ENCODE measurements around the gene NGLY1.
A peak's percentile ranks its signal among the peaks of the same experiment; 100 is the strongest.

NGLY1 gene, protein sequence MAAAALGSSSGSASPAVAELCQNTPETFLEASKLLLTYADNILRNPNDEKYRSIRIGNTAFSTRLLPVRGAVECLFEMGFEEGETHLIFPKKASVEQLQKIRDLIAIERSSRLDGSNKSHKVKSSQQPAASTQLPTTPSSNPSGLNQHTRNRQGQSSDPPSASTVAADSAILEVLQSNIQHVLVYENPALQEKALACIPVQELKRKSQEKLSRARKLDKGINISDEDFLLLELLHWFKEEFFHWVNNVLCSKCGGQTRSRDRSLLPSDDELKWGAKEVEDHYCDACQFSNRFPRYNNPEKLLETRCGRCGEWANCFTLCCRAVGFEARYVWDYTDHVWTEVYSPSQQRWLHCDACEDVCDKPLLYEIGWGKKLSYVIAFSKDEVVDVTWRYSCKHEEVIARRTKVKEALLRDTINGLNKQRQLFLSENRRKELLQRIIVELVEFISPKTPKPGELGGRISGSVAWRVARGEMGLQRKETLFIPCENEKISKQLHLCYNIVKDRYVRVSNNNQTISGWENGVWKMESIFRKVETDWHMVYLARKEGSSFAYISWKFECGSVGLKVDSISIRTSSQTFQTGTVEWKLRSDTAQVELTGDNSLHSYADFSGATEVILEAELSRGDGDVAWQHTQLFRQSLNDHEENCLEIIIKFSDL

DNA sequence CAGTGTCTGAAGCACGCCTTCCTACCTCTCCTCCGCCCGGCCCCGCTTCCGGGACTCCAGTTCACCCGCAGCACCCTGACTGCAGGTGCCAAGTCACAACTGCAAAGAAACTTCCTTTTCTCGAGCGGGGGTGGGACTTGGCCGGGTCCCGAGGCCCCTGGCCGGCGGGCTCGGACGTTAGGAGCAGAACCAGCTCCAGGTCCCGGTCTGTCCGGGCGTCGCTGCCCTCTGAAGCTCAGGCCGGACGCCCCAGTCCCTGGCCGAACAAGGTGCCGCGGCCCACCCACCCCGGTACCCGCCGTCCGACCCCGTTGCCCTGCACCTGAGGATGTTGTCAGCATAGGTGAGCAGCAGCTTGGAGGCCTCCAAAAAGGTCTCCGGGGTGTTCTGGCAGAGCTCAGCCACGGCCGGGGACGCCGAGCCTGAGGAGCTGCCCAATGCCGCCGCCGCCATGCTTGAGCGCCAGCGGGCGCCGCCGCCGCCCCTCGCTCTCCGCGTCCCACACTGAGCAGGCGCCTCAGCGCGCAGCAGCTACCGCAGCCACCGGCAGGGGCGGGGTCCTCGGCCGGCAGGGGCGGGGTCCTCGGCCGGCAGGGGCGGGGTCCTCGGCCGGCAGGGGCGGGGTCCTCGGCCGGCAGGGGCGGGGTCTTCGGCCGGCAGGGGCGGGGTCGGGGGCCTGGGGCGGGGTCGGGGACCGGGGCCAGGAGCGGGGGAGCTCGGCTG lies at the start of gene NGLY1:
NGLY1 (minus strand) TSS at position 506 of the 723 bp plus-strand sequence; CDS start at position 453, 53 bp downstream.
- peak; percentile 72 for DNase-seq

DNA sequence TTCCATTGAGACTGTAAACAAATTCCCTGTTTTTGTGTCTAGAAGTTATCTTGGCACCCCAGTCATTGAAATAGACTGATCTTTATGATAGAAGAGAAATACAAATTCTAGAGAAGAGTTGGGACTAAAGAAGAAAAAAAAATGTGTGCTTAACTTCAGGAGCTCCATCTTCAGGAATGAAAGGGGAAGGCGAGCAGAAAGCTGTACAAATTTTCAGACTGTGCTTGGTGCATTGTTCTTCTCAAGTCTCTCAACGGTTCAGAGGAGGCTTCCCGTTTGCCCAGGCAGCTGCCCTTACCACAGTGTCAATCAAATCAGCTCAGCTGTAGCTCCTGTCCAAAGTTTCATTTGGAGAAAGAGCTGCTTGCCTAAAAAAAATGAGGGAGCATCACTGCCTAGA lies 48.3 kb upstream of the NGLY1 start:
- DNase-seq = no peak

DNA sequence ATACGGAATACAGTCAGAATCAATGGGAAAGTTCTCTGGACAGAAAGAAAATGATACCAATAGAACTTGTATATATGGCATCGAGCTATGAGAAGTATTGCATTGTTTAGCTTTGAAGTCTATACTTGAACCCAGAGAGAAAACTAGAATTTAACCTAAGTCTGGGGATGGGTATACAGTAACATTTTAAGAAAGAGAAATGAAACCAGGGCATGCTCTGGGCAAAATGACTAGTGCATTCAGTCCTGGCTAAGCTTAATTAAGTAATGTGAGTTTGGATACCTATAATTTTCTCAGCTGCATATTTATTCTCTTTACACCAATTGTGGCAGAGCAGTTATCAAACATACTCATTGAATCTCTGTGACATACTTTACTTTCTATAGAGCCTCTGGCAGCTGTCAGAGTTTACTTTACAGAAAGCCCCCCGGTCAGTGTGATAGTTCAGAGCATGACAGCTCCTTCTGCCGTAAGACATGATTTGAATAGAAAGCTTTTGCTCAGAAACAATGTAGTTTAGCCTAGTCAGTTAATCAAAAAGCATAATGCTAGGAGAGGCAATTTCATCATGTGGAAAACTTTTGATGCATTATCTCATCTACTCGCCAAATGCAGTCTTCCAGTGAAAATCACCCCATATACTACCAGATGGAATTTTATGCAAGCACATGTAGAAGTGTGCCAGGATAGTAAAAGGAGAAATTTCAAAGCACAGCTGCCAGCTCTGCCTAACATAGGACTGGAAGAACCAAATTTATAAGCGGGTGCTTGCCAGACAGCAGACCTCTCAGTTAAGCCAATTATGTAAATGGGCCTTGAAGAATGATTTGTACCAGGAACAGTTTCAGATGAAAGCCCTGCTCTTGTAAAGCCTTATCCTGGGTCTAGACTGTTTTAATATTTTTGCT lies 47.4 kb upstream of the NGLY1 start:
- DNase-seq = no peak

DNA sequence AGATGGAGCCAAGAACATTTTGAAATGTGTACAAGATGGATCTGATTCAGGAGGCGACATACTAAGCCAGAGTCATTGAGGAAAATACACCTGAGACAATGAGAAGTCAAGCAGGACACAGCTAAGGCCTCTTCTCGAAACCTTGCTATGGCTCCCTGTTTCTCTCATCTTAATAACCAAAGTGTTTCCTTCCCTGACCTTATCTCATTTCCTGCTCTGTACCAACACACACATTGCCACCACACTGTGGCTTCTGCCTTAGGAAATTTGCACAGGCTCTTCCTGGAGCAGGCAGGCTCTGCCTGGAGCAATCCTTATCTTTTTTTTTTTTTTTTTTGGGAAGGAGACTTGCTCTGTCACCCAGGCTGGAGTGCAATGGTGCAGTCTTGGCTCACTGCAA lies 43.3 kb upstream of the NGLY1 start:
- no peak for DNase-seq

DNA sequence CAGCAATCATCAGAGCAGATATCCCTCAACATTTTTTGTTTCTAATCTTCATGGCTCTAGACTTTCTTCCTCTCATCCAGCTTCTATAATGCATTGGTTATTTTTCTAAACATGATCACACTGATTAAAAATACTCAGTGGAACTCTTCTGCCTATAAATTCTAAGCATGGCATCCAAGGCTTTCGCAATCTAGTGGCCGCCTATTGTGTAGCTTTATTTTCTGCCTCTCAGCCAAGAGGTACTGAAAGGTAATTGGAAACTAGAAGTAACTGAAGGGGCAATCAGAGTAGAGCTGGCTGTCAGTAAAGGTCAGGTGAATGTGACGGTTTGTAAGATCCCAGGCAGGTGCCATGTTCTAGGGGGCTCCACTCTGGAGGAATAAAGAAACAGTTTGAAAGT lies 40.1 kb upstream of the NGLY1 start:
- no peak for DNase-seq

DNA sequence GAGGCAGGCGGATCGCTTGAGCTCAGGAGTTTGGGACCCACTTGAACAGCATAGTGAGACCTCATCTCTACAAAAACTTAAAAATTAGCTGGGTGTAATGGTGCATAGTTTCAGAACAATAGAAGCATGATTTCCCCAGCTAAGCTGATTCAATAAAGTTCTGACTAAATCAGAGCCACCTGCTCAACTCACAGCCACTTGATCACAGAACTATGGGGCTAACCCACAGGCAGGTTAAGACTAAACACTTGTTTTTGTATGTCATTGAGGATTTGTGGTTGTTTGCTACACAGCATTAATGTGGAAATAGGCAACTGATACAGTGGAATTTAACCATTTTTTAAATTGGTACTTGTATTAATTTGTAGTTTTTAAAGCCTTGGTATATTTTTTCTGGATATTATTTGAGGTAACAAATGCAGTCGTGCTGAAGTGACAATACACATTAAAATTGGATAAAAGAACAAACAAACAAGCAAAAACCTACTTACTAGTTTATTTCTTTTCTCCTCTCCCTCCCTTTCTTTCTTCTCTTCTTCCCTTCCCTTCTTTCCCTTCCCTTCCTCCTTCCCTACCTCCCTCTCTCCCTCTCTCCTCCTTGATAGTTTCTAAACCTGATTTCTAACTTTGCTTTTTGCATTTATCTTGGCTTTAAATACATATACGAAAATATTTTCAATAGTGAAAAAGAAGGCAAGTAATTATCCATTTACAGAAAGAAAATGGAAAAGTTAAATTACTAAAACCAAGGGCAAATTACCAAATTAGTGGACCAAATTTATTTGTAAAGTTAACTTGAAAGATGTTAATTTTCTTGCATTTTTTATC lies 38.7 kb upstream of the NGLY1 start:
- DNase-seq = no peak

DNA sequence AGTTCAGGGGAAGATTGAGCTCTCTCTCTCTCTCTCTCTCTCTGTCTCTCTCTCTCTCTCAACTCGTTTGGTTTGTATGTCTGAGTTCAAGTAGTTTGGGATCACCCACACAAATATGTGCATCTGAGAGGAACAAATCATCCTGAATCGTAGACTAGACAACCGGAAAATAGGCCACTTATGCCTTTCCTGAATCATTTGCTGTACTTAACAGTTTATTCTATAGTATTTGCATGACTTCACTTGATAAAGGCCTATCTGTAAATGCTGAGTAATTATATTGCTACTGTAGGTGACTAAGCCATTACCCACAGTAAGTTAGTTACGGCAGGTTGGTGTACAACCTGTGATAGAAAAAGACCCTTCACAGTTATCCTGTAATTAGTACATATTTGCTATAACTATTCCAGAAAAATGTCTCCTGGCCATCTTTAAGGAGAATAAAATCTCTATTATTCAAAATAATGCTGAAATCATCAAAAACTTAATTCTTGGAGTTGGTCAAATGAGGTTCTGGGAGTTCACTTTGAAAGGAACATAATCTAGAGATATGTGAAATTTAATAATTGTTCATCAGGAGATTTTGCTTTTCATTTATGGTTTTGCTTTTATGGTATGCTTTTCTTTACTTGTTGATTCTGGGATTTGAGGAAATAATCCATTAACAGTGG lies 37.7 kb upstream of the NGLY1 start:
- no peak for DNase-seq

DNA sequence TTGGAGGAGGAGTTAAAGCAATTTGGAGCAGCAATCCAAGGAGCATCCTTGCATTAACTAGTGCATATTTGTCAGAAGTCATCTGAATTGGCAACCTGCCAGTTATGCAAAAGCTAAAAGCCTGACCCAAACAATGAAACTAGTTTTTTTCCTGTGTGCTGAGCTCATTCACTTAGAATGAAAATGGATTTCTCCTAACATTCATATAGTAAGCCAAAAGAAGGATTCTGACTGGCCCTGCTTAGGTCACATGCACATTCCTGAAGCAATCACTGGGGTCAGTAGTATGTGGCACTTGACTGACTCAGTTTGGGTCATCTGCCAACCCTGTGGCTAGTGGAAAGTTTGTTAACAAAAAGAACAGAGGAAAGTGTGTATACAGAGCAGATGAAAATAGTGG lies 37.1 kb upstream of the NGLY1 start:
- DNase-seq = peak; percentile 81

DNA sequence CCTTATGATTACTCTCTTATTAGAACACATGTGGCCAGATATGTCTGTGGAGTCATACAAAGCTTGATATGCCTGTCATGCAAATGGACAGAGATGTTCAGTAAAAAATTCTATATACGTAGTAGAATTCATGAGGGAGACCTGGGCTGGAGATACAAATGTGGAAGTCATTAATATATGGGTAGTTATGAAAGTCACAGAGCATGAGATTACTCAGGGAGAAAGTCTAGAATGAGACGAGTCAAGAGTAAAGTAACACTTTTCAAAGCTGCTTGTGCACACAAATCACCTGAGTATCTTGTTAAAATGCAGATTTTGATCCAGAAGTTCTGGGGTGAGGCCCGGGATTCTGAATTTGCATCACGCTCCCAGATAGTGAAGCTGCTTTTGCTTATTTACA lies 35.1 kb upstream of the NGLY1 start:
- no peak for DNase-seq

DNA sequence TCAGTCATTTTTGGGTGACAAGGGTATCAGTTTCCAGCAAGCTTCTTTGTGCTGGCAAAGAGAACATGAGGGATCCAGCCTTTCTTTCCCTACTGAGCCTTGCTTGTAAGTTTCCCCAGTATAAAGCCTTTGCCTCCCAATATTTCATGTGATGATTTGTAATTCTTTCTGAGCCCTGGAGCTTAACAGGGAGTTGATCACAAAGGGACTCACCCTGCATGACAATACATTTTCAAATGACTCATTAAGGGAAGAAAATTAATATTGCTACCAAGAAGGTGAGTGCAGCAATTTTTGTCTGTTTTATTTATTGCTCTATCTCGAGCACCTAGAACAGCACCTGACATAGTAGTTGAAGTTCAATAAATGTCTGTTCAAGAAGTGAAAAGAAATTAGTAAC lies 34.4 kb upstream of the NGLY1 start:
- DNase-seq = no peak

DNA sequence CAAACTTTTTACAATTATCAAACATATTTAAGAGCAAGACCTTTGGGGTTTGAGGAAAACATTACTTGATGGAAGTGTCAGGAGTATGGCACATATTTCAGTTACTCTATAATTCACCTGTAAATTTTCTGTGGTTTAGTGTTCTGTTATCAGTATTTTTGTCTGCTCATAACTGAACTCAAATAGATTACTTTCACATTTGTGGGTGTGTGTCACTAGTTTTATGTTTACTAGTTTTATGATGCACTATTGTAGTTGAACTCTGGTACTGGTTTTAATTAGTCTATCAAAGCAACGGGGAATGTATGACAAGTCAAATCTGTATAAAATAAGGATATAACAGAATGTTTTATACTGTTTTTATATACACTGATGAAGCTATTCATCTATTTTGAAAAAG lies 33.9 kb upstream of the NGLY1 start:
- DNase-seq = no peak

DNA sequence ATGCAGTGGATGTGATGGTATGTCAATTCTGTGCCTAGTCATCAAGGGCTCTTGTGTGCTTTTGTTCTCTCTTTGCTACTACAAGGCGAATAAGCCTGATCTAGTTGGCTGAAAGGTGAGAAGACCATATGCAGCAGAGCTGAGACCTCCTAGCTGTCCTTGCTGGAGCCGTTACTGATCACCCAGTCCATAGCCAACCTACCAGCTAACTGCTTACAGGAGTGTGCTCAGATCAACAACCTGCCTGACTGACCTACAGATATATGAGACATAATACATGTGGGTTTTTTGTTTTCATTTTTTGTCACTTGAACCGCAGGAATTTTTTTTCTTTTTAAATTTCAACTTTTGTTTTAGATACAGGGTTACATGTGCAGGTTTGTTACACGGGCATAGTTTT lies 29.4 kb upstream of the NGLY1 start:
- no peak for DNase-seq

DNA sequence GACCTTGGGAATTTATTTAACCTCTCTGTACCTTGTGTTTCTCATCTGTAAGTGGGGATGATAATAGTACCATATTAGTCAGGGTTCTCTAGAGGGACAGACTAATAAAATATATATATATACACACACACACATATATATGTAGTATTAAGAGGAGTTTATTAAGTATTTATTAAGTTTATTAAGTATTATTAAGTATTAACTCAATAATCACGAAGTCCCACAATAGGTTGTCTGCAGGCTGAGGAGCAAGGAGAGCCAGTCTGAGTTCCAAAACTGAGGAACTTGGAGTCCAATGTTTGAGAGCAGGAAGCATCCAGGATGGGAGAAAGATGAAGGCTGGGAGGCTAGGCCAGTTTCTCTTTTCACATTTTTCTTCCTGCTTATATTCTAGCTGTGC lies 21.4 kb upstream of the NGLY1 start:
- DNase-seq = no peak

DNA sequence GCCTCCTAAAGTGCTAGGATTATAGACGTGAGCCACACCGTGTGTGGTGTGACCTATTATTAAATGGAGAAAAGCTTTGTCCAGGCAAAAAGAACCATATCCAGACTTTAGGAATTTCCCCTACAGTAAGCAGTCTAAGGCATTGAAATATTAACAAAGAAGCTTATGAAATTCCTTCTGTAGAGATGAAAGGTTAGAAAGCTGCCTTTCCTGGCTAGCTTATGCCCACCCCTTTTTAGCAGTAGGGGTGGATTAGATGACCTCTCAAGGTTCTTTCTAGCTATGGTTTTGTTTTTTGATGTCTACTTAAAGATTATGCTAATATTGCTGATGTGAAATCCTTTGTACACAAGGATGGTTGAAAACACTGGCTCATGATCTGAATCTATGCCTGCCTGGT lies 20.6 kb upstream of the NGLY1 start:
- DNase-seq = no peak

DNA sequence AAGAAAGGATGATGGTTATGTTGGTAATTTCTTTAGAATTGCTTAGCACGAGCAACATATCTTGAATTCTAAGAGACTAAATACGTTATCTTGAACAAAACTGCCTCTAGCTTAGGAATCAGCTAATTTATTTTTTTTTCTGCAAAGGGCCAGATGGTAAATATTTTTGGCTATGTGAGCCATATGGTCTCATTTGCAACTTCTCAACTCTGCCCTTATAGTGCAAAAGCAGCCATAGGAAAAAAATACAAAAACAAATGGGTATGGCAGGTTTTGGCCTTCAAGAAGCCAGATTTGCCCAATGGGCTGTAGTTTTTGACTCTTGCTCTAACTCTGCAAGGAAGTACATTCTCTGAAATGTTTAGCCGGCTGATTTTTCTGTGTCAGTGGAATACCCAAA lies 18.5 kb upstream of the NGLY1 start:
- no peak for DNase-seq

DNA sequence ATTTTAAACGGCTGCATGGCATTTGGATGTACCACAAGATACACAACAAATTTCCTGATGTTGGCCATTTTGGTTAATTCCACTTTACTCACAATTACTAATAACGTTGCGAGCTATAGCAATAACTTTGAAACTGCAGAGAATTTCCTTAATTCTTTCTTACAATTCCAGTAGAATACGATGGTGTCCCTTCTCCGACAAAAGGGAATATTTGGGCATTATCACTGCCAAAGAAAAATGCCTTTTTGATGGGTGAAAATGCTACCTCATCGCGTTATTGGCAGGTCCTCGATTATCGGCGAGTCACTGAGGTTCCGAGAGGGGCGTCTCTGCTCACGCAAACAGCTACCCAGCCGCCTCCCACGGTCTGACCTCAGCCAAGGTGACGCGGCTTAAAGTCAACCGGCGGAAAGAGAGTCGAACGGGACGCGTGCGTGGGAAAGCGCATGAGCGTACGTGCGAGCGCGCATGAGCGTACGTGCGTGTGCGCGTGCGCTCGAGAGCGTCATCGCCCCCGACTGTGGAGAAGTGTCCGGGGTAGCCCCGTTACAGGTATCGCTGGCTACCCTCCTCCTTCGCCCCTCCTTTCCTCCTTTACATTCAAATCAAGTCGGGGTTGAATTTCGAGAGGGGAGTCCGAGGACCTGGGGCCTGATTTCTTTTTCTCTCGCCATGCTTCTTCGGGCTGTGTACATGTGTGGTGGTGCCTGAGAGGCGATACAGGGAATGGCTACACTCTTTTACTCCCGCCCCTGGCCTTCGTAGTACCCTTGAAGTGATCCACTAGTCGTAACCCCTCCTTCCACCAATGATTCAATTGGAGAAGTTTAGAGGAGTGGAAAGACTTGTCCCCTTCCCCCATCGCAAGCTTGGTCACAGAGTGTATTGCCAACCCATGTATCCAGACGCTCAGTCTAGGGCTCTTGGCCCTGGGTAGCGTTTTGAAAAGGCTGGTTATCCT lies 6.6 kb upstream of the NGLY1 start, which contains the start of gene OXSM:
OXSM (plus strand) TSS at position 495 of the 961 bp plus-strand sequence. CDS start 931 bp downstream, outside the sequence.
- DNase-seq = peak; percentile 78

DNA sequence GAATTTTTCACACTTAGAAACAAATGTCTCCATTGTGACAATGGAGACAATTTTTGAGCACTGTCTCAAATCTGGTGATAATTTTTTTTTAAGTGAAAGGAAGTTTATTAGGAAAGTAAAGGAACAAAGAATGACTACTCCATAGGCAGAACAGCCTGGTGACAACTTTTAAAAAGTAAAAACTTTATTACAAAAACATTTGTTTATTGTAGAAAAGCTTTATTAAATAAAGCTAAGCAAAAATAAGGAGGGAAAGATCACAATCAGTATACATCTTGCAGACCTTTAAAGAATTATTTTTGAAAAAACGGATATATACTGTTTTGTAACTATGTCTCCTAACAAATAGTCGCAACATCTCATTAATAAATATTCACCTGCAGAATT lies 6.0 kb upstream of the NGLY1 start:
- no peak for DNase-seq

DNA sequence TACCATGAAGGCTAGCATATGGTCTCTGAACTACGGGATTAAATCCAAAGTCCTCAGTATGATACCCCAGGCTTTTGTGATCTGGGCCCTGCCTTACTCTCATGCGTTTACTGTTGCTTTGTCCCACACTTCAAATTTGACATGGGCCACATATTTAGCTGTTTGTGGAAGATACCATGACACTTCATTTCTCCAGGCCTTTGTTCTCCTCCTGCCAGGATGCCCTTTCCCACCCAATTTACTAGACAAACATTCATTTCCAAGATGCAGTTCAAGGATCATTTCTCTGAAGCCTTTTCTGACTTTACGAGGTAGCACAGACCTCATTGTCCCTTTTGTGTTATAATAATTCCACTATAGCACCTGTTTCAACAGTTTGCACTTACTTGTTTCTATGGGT lies 4.4 kb upstream of the NGLY1 start:
- DNase-seq = no peak

DNA sequence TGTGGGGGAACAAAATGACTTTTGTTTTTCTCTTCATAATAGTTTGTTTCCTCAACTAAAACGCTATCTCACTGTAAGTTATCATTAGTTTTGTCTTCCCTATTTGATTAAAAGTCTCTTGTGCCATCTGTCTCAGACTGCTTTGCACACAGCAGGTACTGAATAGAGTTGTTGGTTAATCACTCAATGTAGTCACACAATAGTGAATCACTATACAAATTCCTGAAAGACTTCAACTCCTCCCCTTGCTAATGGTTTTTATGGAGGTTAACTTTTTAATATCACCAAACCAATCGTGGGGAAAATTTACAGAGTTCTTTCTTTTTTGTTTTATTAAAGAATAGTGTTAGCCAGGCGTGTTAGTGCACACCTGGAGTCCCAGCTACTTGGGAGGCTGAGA lies 2.6 kb upstream of the NGLY1 start:
- DNase-seq = no peak

DNA sequence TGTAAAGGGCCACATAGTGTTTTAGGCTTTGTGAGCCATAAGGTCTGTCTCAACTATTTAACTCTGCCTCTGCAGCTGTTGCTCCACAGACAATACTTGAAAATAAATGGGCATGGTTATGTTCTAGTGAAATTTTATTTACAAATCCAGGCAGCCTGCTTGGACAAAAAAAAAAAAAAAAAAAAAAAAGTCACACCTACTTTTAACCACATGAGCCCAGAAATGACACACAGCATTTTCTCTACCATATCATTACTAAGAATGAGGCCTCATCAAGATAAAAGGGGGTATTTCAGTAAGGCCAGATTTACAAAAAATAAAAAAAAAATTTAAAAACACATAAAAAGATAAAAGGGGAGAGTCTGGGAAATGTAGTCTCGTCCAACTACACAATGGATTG lies 1.7 kb upstream of the NGLY1 start:
- DNase-seq = no peak

All from T1000 (cell line).